ENCODE data around the gene CDK19. TPM values are rescaled to one million over a fixed set of nuclear protein-coding genes. Genes with fewer than 3 reads are reported as not detected.
A peak's percentile ranks its signal among the peaks of the same experiment; 100 is the strongest.

CDK19 gene
- total and polyA plus RNA-seq, 2 of the 13 experiments (the other 11 are each of a cell fraction or from before 2014, with no cell fraction given), result 13.4 to 27.0 TPM

GRCh38 chr6:110799655-110800054 lies 15.6 kb downstream of the CDK19 start (continued):
- TF ChIP-seq SOX13 (IDR thresholded peaks at IDR 0.05) (no peak), SOX13 (CRISPR knock-in tag; conservative IDR thresholded peaks at IDR 0.05 in 1 of 2, IDR thresholded peaks at IDR 0.05 in 1 of 2) (peak in 1 of 2 experiments; percentile 42; a peak in 1 of 4 replicates), NCOR1 (IDR thresholded peaks at IDR 0.05; ENCODE audit: borderline replicate concordance, low read length) (peak; percentile 18; the same call in 1 of the 2 replicates), ZNF12 (CRISPR knock-in tag; IDR thresholded peaks at IDR 0.05) (no peak), ZBTB46 (CRISPR knock-in tag; IDR thresholded peaks at IDR 0.05; ENCODE audit: borderline replicate concordance) (no peak), TBX2 (CRISPR knock-in tag; IDR thresholded peaks at IDR 0.05; ENCODE audit: borderline replicate concordance) (peak; percentile 36; the same call in 1 of the 2 replicates), JUN (CRISPR knock-in tag; IDR thresholded peaks at IDR 0.05) (no peak), ZNF574 (CRISPR knock-in tag; IDR thresholded peaks at IDR 0.05) (no peak), ZNF546 (CRISPR knock-in tag; conservative IDR thresholded peaks at IDR 0.05) (no peak), SOX6 (IDR thresholded peaks at IDR 0.05) (no peak), SOX6 (CRISPR knock-in tag; IDR thresholded peaks at IDR 0.05) (0 out of 2 replicates have a peak, but pooled peaks have one; percentile 14), HDAC1 (CRISPR knock-in tag; IDR thresholded peaks at IDR 0.05) (no peak), ZNF274 (CRISPR knock-in tag; IDR thresholded peaks at IDR 0.05) (no peak), HES4 (CRISPR knock-in tag; IDR thresholded peaks at IDR 0.05; ENCODE audit: borderline replicate concordance) (no peak), ZNF232 (CRISPR knock-in tag; IDR thresholded peaks at IDR 0.05; ENCODE audit: borderline replicate concordance) (no peak), HNF4A (CRISPR knock-in tag; IDR thresholded peaks at IDR 0.05) (peak; percentile 54), SNRNP70 (IDR thresholded peaks at IDR 0.05; ENCODE audit: low read depth, low read length) (no peak), ZNF331 (CRISPR knock-in tag; IDR thresholded peaks at IDR 0.05) (0 out of 2 replicates have a peak, but pooled peaks have one; percentile 12), KDM5A (IDR thresholded peaks at IDR 0.05; ENCODE audit: borderline replicate concordance, low read length) (no peak), ERF (CRISPR knock-in tag; IDR thresholded peaks at IDR 0.05) (0 out of 2 replicates have a peak, but pooled peaks have one; percentile 37), SP5 (CRISPR knock-in tag; IDR thresholded peaks at IDR 0.05; ENCODE audit: borderline replicate concordance, low read depth) (no peak), HMG20B (CRISPR knock-in tag; conservative IDR thresholded peaks at IDR 0.05) (no peak), ZNF564 (CRISPR knock-in tag; IDR thresholded peaks at IDR 0.05) (no peak), GATAD2A (CRISPR knock-in tag; IDR thresholded peaks at IDR 0.05) (peak; percentile 54)
- TF ChIP-seq, protein P1, sequence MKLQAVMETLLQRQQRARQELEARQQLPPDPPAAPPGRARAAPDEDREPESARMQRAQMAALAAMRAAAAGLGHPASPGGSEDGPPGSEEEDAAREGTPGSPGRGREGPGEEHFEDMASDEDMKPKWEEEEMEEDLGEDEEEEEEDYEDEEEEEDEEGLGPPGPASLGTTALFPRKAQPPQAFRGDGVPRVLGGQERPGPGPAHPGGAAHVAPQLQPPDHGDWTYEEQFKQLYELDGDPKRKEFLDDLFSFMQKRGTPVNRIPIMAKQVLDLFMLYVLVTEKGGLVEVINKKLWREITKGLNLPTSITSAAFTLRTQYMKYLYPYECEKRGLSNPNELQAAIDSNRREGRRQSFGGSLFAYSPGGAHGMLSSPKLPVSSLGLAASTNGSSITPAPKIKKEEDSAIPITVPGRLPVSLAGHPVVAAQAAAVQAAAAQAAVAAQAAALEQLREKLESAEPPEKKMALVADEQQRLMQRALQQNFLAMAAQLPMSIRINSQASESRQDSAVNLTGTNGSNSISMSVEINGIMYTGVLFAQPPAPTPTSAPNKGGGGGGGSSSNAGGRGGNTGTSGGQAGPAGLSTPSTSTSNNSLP (IDR thresholded peaks at IDR 0.05; ENCODE audit: low read depth, low read length), result no peak

Data from HepG2 (cell line).